ENCODE results near the gene PPP2R2B.

DNA sequence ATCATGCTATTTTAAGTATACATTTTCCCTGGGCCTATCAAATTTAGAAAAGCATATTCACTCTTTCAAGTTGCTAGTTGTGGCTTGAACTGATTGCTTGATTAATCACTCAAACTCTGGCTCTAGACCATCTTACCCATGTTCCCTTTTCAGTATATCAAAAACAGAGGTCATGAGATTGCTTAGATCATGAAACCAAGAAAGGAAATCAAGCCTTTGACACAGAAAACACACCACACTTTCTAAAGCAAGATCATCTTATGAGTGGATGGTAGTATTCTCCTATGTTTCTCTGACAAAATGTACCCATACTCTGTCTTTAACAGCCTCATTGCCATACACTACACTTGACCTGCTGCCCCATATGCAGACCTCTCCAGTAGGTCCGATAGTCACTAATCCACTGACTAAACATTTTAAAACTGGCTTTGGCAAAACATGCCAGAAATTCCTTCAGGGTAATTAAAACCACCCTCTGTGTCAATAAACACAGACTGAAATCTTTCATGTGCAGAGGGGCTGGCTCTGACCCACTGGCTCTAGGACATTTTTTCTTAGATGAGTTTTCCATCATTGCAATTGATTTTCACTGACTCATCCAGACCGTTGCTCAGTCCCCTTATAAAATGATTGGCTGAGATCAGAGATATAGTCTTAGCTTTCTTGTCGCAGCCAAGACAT, 18.2 kb downstream of the PPP2R2B start:
- TF ChIP-seq ZNF274 (IDR thresholded peaks at IDR 0.05; ENCODE audit: low read depth, low read length) (no peak), YY1 (IDR thresholded peaks at IDR 0.05; ENCODE audit: insufficient read depth, insufficient read length) (no peak)

All from NT2/D1 (cell line).